ENCODE measurements around the gene KCNJ12. TPM values are rescaled to one million over a fixed set of nuclear protein-coding genes. Genes with fewer than 3 reads are reported as not detected.
"Not testable (repeated sequence)": the region's sequence is repeated elsewhere in the genome, so short reads cannot be mapped to it uniquely, and the experiment has no call there.

KCNJ12 gene
- total RNA-seq: not detected

GRCh38 chr17:21376081-21376758 is at the start of gene KCNJ12:
Gene KCNJ12, plus strand, starts transcription at chr17:21376357. Its CDS starts 38,986 bp downstream, at chr17:21415343.
- Mint-ChIP-seq H3K9me3 (no peaks in the 10 kb centered on the region), H3K36me3 (no peaks in the 10 kb centered on the region), H3K4me1 (no peaks in the 10 kb centered on the region), H3K4me3 (no peak within 1 kb of the TSS), H3K27ac (no peak within 1 kb of the TSS), H3K27me3 (peaks cover 25% of the 10 kb centered on the region)
- no peak for DNase-seq
- no peak for ATAC-seq (ENCODE audit: low read depth)
- POLR2A ChIA-PET: no interaction called here

- H3K4me1 Mint-ChIP-seq; DNase-seq; H3K36me3 Mint-ChIP-seq; H3K9me3 Mint-ChIP-seq; H3K27ac Mint-ChIP-seq; H3K4me3 Mint-ChIP-seq; POLR2A ChIA-PET; ATAC-seq (ENCODE audit: low read depth): not testable (repeated sequence)
- peaks cover 22% of the 10 kb centered on the region for H3K27me3 Mint-ChIP-seq
Measured at GRCh38 chr17:21327921-21328320, 48.2 kb upstream of the KCNJ12 start.

- DNase-seq; ATAC-seq (ENCODE audit: low read depth); H3K9me3 Mint-ChIP-seq; H3K27ac Mint-ChIP-seq; H3K36me3 Mint-ChIP-seq; H3K4me1 Mint-ChIP-seq; H3K4me3 Mint-ChIP-seq; POLR2A ChIA-PET: not testable (repeated sequence)
- H3K27me3 Mint-ChIP-seq: peaks cover 16% of the 10 kb centered on the region
Measured at GRCh38 chr17:21328778-21329177, 47.4 kb upstream of the KCNJ12 start.

DNA sequence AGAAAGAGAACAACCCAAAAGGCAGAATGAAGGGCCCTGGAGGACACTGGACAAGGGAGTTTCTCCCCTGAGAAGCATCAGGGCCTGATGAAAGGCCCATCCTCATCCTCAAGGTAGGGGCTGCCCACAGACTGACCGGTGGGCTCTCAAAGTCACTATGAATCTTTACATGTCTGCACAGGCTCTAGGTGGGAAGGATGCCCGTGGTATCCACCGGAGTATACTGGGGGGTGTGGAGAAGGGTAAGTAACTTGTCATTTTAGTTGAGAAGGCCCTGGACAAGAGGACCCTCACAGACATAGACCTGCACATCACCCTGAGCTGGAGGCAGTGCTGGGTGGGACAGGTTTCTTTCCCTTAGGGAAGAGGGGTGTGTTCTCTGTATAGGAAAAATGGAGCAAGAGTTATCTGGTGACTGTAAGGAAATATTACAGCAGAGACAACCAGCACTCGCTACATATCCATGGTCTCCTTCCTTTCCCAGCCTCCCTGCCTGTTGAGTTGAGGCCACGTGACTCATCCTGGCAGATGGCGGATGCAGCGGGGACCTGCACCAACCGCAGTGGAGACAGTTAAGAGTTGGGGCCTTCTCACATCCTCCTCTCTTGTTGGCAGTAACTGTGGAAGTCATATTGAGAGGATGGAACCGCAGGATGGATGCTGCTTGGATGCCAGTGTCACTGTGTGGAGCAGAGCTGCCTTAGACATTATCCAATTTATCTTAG is 45.6 kb upstream of the KCNJ12 start:
- POLR2A ChIA-PET: no interaction called here
- Mint-ChIP-seq H3K4me3 (no peak overlapping the region), H3K9me3 (peaks cover 1% of the 10 kb centered on the region), H3K36me3 (no peaks in the 10 kb centered on the region), H3K4me1 (peaks cover under 1% of the 10 kb centered on the region), H3K27me3 (peaks cover 6% of the 10 kb centered on the region), H3K27ac (no peak overlapping the region)
- DNase-seq: no peak
- ATAC-seq (ENCODE audit: low read depth): no peak

DNA sequence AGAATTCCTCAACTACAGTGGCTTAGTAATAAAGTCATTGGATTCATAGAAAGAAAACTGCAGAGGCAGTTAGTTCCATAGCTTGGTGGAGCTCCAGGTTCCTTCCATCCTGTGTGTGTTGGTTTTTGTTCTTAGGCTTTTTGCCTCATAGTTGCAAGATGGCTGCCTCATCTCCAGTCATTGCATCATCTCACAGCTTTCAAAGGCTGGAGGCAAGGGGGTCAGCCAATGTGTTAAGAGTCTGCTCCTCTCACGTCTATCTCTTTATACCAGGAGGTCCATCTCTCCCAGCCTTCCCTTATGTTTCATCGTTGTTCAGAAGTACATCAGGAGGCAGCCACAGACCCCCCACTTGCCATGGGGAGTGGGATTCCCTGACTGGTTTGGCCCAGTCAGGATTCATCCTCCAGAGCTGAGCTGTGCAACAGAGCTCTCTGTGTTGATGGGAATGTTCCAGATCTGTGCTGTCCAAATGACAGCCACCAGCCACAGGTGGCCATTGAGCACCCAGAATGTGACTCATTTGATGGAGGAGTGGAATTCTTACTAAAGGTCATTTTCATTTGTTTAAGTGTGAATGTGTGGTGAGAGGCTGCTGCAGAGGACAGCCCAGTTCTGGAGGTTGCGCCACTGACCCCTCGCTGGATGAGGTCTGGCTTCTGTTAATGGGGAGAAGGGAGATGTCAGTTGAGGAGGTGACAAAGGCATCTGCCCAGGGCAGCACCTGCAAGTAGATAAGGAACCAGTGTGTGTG is 39.4 kb upstream of the KCNJ12 start:
- POLR2A ChIA-PET: not testable (repeated sequence)

DNA sequence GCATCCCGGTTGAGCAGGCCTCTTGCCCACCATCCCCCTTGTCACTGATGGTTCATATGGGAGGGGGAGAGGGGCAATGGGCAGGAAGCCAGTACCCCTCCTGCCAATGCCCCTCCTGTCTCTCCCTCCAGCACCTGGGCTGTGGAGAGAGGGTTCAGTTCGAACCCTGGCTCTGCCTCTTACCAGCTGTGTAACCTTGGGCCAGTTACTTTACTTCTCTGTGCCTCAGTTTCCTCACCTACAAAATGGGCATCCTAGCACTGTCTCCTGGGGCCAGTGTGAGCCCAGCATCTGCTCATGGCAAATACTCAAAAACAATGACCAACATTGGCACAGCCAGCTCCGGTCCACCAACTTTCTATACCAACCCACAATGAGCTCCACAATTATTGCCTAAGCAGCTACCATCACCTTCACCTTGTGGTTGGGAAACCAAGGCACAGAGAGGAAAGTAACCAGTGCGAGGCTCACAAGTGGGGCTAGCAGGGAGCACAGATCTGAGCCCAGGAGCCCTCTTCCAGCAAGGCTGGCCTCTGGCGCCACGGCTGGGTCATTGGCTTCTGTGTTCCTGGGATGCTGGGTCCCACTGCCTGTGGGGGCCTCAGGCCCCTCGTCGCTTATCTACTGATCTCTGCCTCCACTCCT is 38.1 kb upstream of the KCNJ12 start:
- H3K36me3 Mint-ChIP-seq, H3K27ac Mint-ChIP-seq, POLR2A ChIA-PET: not testable (repeated sequence)

More for the DNA sequence above, 39.4 kb upstream of the KCNJ12 start:
- H3K27ac Mint-ChIP-seq; H3K4me1 Mint-ChIP-seq; H3K4me3 Mint-ChIP-seq; H3K9me3 Mint-ChIP-seq; H3K27me3 Mint-ChIP-seq; DNase-seq; H3K36me3 Mint-ChIP-seq; ATAC-seq (ENCODE audit: low read depth): not testable (repeated sequence)

GRCh38 chr17:21339011-21339410 is 37.1 kb upstream of the KCNJ12 start:
- no peaks in the 10 kb centered on the region for H3K27me3 Mint-ChIP-seq
- DNase-seq: no peak
- no peak for ATAC-seq (ENCODE audit: low read depth)
- H3K36me3 Mint-ChIP-seq: no peaks in the 10 kb centered on the region
- no peak overlapping the region for H3K27ac Mint-ChIP-seq
- H3K4me1 Mint-ChIP-seq: no peaks in the 10 kb centered on the region
- POLR2A ChIA-PET: no interaction called here
- H3K9me3 Mint-ChIP-seq: no peaks in the 10 kb centered on the region
- H3K4me3 Mint-ChIP-seq: no peak overlapping the region

More for the DNA sequence above, 38.1 kb upstream of the KCNJ12 start:
- not testable (repeated sequence) for ATAC-seq (ENCODE audit: low read depth); DNase-seq; H3K4me3 Mint-ChIP-seq; H3K27me3 Mint-ChIP-seq; H3K9me3 Mint-ChIP-seq; H3K4me1 Mint-ChIP-seq

DNA sequence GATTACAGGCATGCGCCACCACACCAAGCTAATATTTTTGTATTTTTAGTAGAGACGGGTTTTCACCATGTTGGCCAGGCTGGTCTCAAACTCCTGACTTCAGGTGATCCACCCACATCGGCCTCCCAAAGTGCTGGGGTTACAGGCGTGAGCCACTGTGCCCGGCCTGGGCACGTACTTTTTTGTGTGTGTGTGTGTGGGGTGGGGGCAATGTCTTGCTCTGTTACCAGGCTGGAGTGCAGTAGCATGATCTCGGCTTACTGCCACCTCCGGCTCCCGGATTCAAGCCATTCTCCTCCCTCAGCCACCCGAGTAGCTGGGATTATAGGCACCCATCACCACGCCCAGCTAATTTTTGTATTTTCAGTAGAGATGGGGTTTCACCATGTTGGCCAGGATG is 36.6 kb upstream of the KCNJ12 start:
- DNase-seq; H3K36me3 Mint-ChIP-seq; POLR2A ChIA-PET; H3K4me1 Mint-ChIP-seq; H3K27ac Mint-ChIP-seq; H3K4me3 Mint-ChIP-seq; H3K9me3 Mint-ChIP-seq; H3K27me3 Mint-ChIP-seq; ATAC-seq (ENCODE audit: low read depth): not testable (repeated sequence)

DNA sequence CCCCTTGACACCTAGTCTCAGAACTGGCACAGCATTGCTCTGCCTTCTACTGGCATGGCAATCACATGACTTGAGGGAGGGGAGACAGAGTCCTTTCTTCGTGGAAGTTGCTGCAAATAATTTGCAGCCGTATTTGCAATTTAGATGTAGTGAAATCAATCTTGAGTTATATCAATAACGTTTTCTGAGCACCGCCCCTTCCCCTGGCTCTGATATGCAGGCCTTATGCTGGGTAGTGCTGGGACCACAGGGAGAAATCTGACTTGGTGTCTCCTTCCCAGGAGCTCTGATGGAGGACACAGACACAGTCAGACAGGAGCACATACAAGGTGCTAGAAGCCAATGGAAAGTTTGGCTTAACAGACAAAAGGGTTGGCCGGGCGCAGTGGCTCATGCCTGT is 35.8 kb upstream of the KCNJ12 start:
- H3K4me3 Mint-ChIP-seq; POLR2A ChIA-PET; H3K9me3 Mint-ChIP-seq; ATAC-seq (ENCODE audit: low read depth); DNase-seq; H3K27me3 Mint-ChIP-seq; H3K4me1 Mint-ChIP-seq; H3K36me3 Mint-ChIP-seq; H3K27ac Mint-ChIP-seq: not testable (repeated sequence)

DNA sequence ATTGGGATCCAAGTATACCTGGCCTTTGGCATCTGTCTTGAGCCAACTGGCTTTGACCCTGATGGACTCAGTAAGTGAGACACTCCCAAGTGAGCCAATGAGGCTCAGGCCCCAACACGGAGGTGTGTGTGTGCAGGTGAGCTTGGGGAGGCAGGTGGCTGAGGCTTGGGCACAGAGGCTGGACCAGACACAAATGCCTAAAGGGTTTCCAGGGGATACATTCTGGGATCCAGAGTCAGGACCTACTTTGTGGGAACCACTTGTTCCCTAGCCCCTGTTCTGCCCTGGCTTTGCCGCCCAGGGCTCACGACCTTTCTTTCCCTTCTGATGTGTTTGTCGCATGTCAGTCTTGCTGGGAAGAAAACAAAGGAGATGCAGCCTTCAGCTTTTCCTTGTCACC is 34.9 kb upstream of the KCNJ12 start:
- H3K36me3 Mint-ChIP-seq; DNase-seq; H3K9me3 Mint-ChIP-seq; ATAC-seq (ENCODE audit: low read depth); H3K27me3 Mint-ChIP-seq; H3K4me1 Mint-ChIP-seq; H3K4me3 Mint-ChIP-seq; H3K27ac Mint-ChIP-seq; POLR2A ChIA-PET: not testable (repeated sequence)

- H3K9me3 Mint-ChIP-seq; H3K27ac Mint-ChIP-seq; H3K36me3 Mint-ChIP-seq; H3K4me1 Mint-ChIP-seq; ATAC-seq (ENCODE audit: low read depth); H3K4me3 Mint-ChIP-seq; H3K27me3 Mint-ChIP-seq; DNase-seq; POLR2A ChIA-PET: not testable (repeated sequence)
Measured at GRCh38 chr17:21341925-21342540, 34.1 kb upstream of the KCNJ12 start.

- H3K4me1 Mint-ChIP-seq; H3K36me3 Mint-ChIP-seq; ATAC-seq (ENCODE audit: low read depth); H3K4me3 Mint-ChIP-seq; DNase-seq; H3K27me3 Mint-ChIP-seq; H3K9me3 Mint-ChIP-seq; H3K27ac Mint-ChIP-seq; POLR2A ChIA-PET: not testable (repeated sequence)
Measured at GRCh38 chr17:21343061-21343949, 32.9 kb upstream of the KCNJ12 start.

All from activated naive CD8-positive, alpha-beta T cell treated with anti-CD3 and anti-CD28 coated beads, Interleukin-2, amount 10 ng/mL, durations not matched to agents 7 days and 5 days (primary cell).